Effector memory CD8-positive, alpha-beta T cell (primary cell): ENCODE results near the gene DIP2C.
"Not testable (repeated sequence)": the region's sequence is repeated elsewhere in the genome, so short reads cannot be mapped to it uniquely, and the experiment has no call there.

Source experiments
- ATAC-seq: fragments of 150-1000 bp; cut with Tn5 transposase; replicated peaks from 2 replicates; pipeline ENCODE4 v1.10.0; 2021; ENCODE audit warnings: mild to moderate bottlenecking, moderate library complexity
- DNase-seq, 3 experiments: peaks; one replicate each; pipeline ENCODE4 v3.0.0; 2021
- H3K27ac Mint-ChIP-seq, 2 donors: one replicate each; pipeline ENCODE4 v1.8.0; 2022; ENCODE audit warnings: mild to moderate bottlenecking in 2 of 2, mixed read lengths in 2 of 2, moderate library complexity in 2 of 2
- H3K27me3 Mint-ChIP-seq, 2 donors: one replicate each; pipeline ENCODE4 v1.8.0; 2022; ENCODE audit warnings: mixed read lengths in 2 of 2
- H3K36me3 Mint-ChIP-seq: one replicate; pipeline ENCODE4 v1.8.0; 2022; ENCODE audit warnings: mild to moderate bottlenecking, moderate library complexity, mixed read lengths; ENCODE audit not compliant: insufficient read depth
- H3K4me1 Mint-ChIP-seq, 2 donors: one replicate each; pipeline ENCODE4 v1.8.0; 2022; ENCODE audit warnings: low read depth in 2 of 2, mixed read lengths in 2 of 2
- H3K4me3 Mint-ChIP-seq, 2 donors: one replicate each; pipeline ENCODE4 v1.8.0; 2022; ENCODE audit warnings: mild to moderate bottlenecking in 2 of 2, mixed read lengths in 2 of 2, moderate library complexity in 2 of 2
- H3K9me3 Mint-ChIP-seq, 2 donors: one replicate each; pipeline ENCODE4 v1.8.0; 2022; ENCODE audit warnings: mixed read lengths in 2 of 2

DIP2C gene

GRCh38 chr10:310371-310770 lies 379.1 kb downstream of the DIP2C start:
- no peaks in the 10 kb centered on the region for H3K9me3 Mint-ChIP-seq
- no peaks in the 10 kb centered on the region for H3K27me3 Mint-ChIP-seq
- no peak for DNase-seq
- peaks cover 20% of the 10 kb centered on the region in 2 donors for H3K4me1 Mint-ChIP-seq
- peaks cover 3% of the 10 kb centered on the region for H3K36me3 Mint-ChIP-seq
- ATAC-seq = no peak
- H3K4me3 Mint-ChIP-seq = no peak overlapping the region
- H3K27ac Mint-ChIP-seq = no peak overlapping the region

GRCh38 chr10:308572-309085 lies 380.8 kb downstream of the DIP2C start:
- peaks cover 7 to 12% of the 10 kb centered on the region in 2 donors for H3K4me1 Mint-ChIP-seq
- H3K27me3 Mint-ChIP-seq = no peaks in the 10 kb centered on the region
- H3K27ac Mint-ChIP-seq = peak overlapping the region in 1 of 2 donors; percentile 56
- no peak overlapping the region for H3K4me3 Mint-ChIP-seq
- H3K9me3 Mint-ChIP-seq = no peaks in the 10 kb centered on the region
- no peak for ATAC-seq
- H3K36me3 Mint-ChIP-seq = peaks cover 3% of the 10 kb centered on the region
- no peak for DNase-seq

GRCh38 chr10:308101-308500 lies 381.4 kb downstream of the DIP2C start:
- H3K36me3 Mint-ChIP-seq = peaks cover 3% of the 10 kb centered on the region
- no peak for DNase-seq
- H3K4me1 Mint-ChIP-seq = peaks cover 7 to 12% of the 10 kb centered on the region in 2 donors
- no peak for ATAC-seq
- H3K4me3 Mint-ChIP-seq = no peak overlapping the region
- peak overlapping the region in 1 of 2 donors; percentile 56 for H3K27ac Mint-ChIP-seq
- no peaks in the 10 kb centered on the region for H3K9me3 Mint-ChIP-seq
- no peaks in the 10 kb centered on the region for H3K27me3 Mint-ChIP-seq

- Mint-ChIP-seq H3K4me1 (peaks cover 7 to 12% of the 10 kb centered on the region in 2 donors), H3K4me3 (peak overlapping the region in 1 of 2 donors; percentile 9), H3K27me3 (no peaks in the 10 kb centered on the region), H3K9me3 (no peaks in the 10 kb centered on the region), H3K27ac (peak overlapping the region; percentile 21 to 56), H3K36me3 (peaks cover 3% of the 10 kb centered on the region)
- ATAC-seq (no peak), DNase-seq (no peak)
Observed at GRCh38 chr10:307659-308058, 381.8 kb downstream of the DIP2C start.

GRCh38 chr10:306675-307185 lies 382.7 kb downstream of the DIP2C start:
- H3K27ac Mint-ChIP-seq = no peak overlapping the region
- no peak overlapping the region for H3K4me3 Mint-ChIP-seq
- DNase-seq = no peak
- peaks cover 7 to 12% of the 10 kb centered on the region in 2 donors for H3K4me1 Mint-ChIP-seq
- H3K36me3 Mint-ChIP-seq = peaks cover 3% of the 10 kb centered on the region
- no peaks in the 10 kb centered on the region for H3K9me3 Mint-ChIP-seq
- H3K27me3 Mint-ChIP-seq = no peaks in the 10 kb centered on the region
- ATAC-seq = no peak

GRCh38 chr10:306007-306674 lies 383.3 kb downstream of the DIP2C start:
- Mint-ChIP-seq H3K4me3 (no peak overlapping the region), H3K36me3 (peaks cover 3% of the 10 kb centered on the region), H3K27me3 (no peaks in the 10 kb centered on the region), H3K4me1 (peaks cover 7 to 10% of the 10 kb centered on the region in 2 donors), H3K9me3 (no peaks in the 10 kb centered on the region), H3K27ac (no peak overlapping the region)
- DNase-seq (no peak), ATAC-seq (no peak)

- Mint-ChIP-seq H3K36me3 (peaks cover 6% of the 10 kb centered on the region), H3K27ac (no peak overlapping the region), H3K9me3 (no peaks in the 10 kb centered on the region), H3K4me3 (no peak overlapping the region), H3K4me1 (peaks cover 7 to 10% of the 10 kb centered on the region in 2 donors), H3K27me3 (no peaks in the 10 kb centered on the region)
- no peak for DNase-seq
- no peak for ATAC-seq
Observed at GRCh38 chr10:305034-305433, 384.4 kb downstream of the DIP2C start.

- peaks cover 0 to 3% of the 10 kb centered on the region in 2 donors for H3K4me1 Mint-ChIP-seq
- ATAC-seq (no peak), DNase-seq (no peak)
- H3K4me3 Mint-ChIP-seq = no peak overlapping the region
- no peaks in the 10 kb centered on the region for H3K9me3 Mint-ChIP-seq
- H3K27ac Mint-ChIP-seq = no peak overlapping the region
- peaks cover 3% of the 10 kb centered on the region for H3K36me3 Mint-ChIP-seq
- H3K27me3 Mint-ChIP-seq = no peaks in the 10 kb centered on the region
Observed at GRCh38 chr10:301536-301935, 387.9 kb downstream of the DIP2C start.

GRCh38 chr10:300580-300979 lies 388.9 kb downstream of the DIP2C start:
- not testable (repeated sequence) for H3K36me3 Mint-ChIP-seq, H3K27me3 Mint-ChIP-seq, H3K4me1 Mint-ChIP-seq, DNase-seq, H3K4me3 Mint-ChIP-seq, ATAC-seq, H3K27ac Mint-ChIP-seq, H3K9me3 Mint-ChIP-seq

- peaks cover 3% of the 10 kb centered on the region for H3K36me3 Mint-ChIP-seq
- ATAC-seq = no peak
- H3K9me3 Mint-ChIP-seq = no peaks in the 10 kb centered on the region
Observed at GRCh38 chr10:299969-300368, 389.5 kb downstream of the DIP2C start.

GRCh38 chr10:299512-299911 lies 390.0 kb downstream of the DIP2C start:
- Mint-ChIP-seq H3K4me3 (no peak overlapping the region), H3K27ac (no peak overlapping the region), H3K27me3 (no peaks in the 10 kb centered on the region), H3K9me3 (no peaks in the 10 kb centered on the region), H3K36me3 (peaks cover 3% of the 10 kb centered on the region), H3K4me1 (no peaks in the 10 kb centered on the region)
- ATAC-seq = no peak
- DNase-seq = no peak

More at GRCh38 chr10:299969-300368, 389.5 kb downstream of the DIP2C start:
- H3K4me3 Mint-ChIP-seq = no peak overlapping the region
- H3K27ac Mint-ChIP-seq = no peak overlapping the region
- H3K4me1 Mint-ChIP-seq = peaks cover 0 to 2% of the 10 kb centered on the region in 2 donors
- no peaks in the 10 kb centered on the region for H3K27me3 Mint-ChIP-seq
- no peak for DNase-seq

GRCh38 chr10:298033-298432 lies 391.4 kb downstream of the DIP2C start:
- H3K4me1 Mint-ChIP-seq = peaks cover 7 to 9% of the 10 kb centered on the region in 2 donors
- H3K9me3 Mint-ChIP-seq = no peaks in the 10 kb centered on the region

GRCh38 chr10:297567-297966 lies 391.9 kb downstream of the DIP2C start:
- H3K27me3 Mint-ChIP-seq = peaks cover 0 to 4% of the 10 kb centered on the region in 2 donors
- DNase-seq (no peak), ATAC-seq (no peak)
- H3K4me1 Mint-ChIP-seq = peaks cover 11 to 12% of the 10 kb centered on the region in 2 donors
- no peaks in the 10 kb centered on the region for H3K9me3 Mint-ChIP-seq
- peaks cover 3% of the 10 kb centered on the region for H3K36me3 Mint-ChIP-seq
- peak overlapping the region in 1 of 2 donors; percentile 35 for H3K27ac Mint-ChIP-seq
- no peak overlapping the region for H3K4me3 Mint-ChIP-seq

More at GRCh38 chr10:298033-298432, 391.4 kb downstream of the DIP2C start:
- no peak overlapping the region for H3K27ac Mint-ChIP-seq
- no peak overlapping the region for H3K4me3 Mint-ChIP-seq
- no peaks in the 10 kb centered on the region for H3K27me3 Mint-ChIP-seq
- H3K36me3 Mint-ChIP-seq = peaks cover 3% of the 10 kb centered on the region
- no peak for DNase-seq
- no peak for ATAC-seq

GRCh38 chr10:293636-294035 lies 395.8 kb downstream of the DIP2C start:
- Mint-ChIP-seq H3K27ac (peak overlapping the region in 1 of 2 donors; percentile 76), H3K27me3 (peaks cover 0 to 10% of the 10 kb centered on the region in 2 donors), H3K4me1 (peaks cover 11 to 12% of the 10 kb centered on the region in 2 donors), H3K36me3 (no peaks in the 10 kb centered on the region), H3K4me3 (no peak overlapping the region), H3K9me3 (no peaks in the 10 kb centered on the region)
- ATAC-seq (no peak), DNase-seq (no peak)
